Measurements from ENCODE around the gene CSNK2A3.
"Not testable (repeated sequence)": the region's sequence is repeated elsewhere in the genome, so short reads cannot be mapped to it uniquely, and the experiment has no call there.

CSNK2A3 gene

GRCh38 chr11:11379661-11380060 is 26.6 kb upstream of the CSNK2A3 start:
- DNase-seq = no peak

GRCh38 chr11:11378184-11378940 is 25.3 kb upstream of the CSNK2A3 start:
- no peak for DNase-seq

- DNase-seq = no peak
Observed at GRCh38 chr11:11374358-11375148, 21.5 kb upstream of the CSNK2A3 start.

DNA sequence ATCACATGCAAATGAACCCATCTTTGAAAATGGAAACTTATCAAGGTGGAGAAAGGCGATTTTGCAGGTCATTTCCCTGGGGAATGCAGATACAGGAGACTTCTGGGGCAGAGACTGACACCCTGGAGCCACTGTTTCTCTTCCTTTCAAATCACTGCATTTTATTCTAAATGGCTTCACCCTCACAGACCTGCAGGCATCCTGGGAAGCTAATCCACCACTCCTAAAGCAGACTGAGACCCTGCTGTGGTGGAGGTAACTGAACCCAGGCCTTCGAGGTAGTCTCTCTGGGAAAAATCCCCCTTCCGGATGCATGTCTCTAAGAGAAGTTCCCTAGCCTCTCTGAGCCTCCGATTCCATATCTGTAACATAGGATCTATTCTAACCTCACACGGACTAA is 20.9 kb upstream of the CSNK2A3 start:
- no peak for DNase-seq

- no peak for DNase-seq
Observed at GRCh38 chr11:11372461-11372860, 19.4 kb upstream of the CSNK2A3 start.

DNA sequence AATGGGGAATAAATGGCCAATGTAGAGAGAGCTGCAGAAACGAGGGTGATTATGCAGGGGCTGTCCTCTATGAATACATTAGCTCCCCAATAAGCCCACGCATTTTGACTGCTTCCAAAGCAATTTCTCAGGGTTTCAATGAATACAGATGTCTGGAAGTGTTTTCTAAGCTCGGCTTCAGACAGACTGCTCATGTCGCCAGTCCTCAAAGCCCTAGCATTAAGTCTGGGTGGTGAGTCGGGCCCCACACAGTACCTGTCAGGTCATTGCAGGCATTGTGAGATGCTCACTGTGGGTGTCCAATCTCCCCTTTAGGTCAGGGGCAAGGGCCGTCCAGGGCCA is 17.9 kb upstream of the CSNK2A3 start:
- no peak for DNase-seq

DNA sequence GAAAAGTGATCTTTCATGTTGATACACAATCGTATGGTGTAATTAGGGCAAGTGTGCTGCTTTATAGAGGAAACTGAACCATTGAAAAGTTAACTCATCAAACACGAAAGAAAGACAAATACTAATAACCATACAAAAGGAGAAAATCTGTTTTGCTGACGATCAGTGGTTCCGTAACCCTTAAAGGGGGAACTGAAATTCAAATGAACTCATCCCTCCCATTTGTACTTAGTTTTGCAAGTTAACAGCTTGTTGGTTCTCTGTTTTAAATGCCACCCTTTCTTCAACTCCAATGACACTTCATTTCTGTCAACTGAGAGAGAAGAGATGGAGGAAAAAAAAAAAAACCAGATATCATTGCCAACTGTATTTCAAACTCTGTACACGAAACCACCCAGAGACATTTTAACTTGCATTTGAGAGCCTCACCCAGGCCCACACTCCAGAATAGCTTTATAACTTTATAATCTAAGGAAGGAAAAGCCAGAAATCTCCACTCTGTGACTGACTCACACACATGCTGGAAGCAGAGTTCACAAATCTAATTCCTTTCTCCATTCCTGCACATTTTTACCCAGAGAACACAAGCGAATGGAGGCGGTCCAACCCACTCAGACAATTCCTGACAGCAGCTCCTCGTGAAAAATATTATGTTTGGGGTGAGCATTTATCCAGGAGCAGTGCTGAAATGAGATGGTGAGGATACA is 17.4 kb upstream of the CSNK2A3 start:
- no peak for DNase-seq

DNA sequence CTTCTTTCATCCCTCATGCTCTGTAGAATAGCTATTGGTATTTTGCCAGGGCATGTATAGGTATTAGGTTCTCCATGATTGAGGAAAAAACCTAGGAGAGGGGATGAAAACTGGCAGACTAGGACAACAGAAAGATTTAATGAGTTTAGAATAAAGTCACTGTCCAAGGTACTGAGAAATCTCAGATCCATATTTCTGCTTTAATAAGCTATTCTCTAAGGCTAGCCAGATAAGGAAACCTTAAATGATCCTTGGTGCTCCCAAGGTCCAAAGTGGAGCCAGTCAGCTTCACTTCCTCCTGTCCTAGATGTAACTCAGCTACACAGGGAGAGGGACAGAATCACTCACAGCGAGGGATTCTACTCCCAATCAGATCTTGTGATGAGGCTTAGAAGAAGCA is 13.7 kb upstream of the CSNK2A3 start:
- peak; percentile 18 for DNase-seq

GRCh38 chr11:11363674-11364073 is 10.6 kb upstream of the CSNK2A3 start:
- no peak for DNase-seq

GRCh38 chr11:11359611-11360010 is 6.6 kb upstream of the CSNK2A3 start:
- DNase-seq = no peak

- no peak for DNase-seq
Observed at GRCh38 chr11:11356842-11357241, 3.8 kb upstream of the CSNK2A3 start.

DNA sequence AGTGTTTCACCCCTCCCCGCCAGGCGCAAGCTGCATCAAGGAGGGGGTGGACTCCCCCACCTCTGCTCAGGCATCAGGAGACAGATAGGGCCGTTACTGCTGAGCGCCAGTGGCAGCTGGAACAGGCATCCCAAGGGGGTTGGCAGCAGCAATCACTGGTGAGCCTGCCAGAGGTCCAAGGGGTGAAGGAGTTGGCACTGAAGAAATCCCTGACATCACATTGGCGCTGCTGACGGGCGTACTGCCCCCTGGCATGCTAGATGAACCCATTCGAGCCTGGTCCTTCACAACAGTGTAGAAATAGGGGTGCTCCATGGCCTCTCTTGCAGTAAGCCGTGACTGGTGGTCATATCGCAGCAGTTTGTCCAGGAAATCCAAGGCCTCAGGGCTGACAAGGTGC is 1.2 kb downstream of the CSNK2A3 start:
- DNase-seq = not testable (repeated sequence)

DNA sequence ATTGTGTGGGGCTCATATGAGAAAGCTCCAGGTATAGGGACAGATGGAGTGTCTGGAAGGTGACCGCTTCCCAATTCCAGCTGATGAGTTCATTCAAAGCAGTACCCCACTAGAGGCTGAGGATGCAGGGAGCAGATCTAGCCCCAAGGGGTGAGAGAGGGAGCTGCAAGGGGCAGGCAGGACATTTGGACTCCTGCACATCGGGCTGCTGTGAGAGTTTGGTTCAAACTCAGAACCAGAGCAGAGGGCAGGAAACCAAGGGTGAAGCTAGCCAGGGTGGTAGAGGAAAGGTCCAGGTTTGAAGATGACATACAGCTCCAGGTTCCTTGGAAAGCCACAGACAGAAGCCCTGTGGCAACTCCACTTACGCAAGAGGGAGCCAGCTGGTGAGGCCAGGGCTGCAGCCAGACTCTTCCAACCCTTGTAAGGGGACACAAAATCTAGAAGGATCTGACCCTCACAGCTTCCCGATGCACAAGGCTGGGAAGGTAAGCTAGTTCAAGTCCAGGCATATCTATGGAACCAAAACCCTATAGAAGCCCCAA is 1.9 kb downstream of the CSNK2A3 start:
- no peak for DNase-seq

DNA sequence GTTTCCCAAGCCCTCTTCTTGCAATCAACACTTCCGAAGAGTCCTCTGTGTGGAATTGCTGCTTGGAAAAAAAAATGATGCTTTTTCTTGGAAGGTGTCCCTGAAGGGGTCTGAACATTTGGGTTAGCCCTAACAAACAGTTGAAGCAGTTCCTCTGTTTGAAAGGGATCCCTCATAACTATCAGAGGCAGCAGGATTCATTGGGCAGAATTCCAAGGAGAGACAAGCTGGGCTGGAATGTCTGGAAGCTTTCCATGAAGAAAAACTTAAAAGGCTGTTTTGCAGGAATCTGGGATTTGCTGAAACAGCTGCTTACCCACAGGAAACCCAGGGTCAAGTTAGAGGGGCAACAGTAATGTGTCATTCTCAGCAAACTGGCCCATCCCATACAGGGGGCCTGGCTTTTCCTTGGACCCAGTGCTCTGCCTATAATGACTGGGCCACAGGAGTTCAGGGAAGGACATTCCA is 3.1 kb downstream of the CSNK2A3 start:
- DNase-seq = peak; percentile 92

GRCh38 chr11:11349106-11349825 is 3.8 kb downstream of the CSNK2A3 start:
- no peak for DNase-seq

DNA sequence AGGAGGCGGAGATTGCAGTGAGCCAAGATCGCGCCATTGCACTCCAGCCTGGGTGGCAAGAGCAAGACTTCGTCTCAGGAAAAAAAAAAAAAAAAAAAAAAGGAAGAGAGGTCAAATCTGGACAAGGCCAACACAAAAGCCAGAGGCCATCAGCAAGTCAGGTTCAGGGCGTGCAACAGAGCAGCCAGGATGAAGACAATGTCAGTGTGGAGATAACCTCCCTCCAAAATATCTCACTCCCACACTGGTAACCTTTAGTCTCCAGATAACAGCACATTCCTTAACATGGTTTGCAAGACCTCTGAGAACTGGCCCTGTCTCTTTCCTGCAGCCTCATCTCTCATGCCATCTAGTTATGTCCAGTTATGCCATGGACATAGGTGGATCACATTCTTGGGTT is 4.7 kb downstream of the CSNK2A3 start:
- no peak for DNase-seq

- no peak for DNase-seq
Observed at GRCh38 chr11:11347592-11347991, 5.5 kb downstream of the CSNK2A3 start.

DNA sequence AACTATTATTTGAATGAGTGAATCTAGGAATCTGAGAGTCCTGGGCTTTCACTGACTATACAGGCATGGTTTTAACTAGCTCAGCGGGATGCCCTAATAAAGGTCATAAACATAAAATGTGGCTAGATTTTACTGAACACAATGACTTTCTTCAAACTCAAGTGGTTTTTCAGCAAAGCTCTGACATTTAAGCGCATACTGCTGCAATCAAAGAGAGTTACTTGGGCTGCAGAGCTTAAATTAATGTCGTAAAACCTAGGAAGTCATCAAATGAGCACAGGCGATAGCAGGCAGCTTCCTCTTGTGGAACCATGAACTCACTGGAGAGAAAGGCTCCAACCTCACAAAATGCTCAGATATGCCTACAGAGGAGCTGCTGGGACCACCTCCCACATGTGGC is 6.7 kb downstream of the CSNK2A3 start:
- no peak for DNase-seq

DNA sequence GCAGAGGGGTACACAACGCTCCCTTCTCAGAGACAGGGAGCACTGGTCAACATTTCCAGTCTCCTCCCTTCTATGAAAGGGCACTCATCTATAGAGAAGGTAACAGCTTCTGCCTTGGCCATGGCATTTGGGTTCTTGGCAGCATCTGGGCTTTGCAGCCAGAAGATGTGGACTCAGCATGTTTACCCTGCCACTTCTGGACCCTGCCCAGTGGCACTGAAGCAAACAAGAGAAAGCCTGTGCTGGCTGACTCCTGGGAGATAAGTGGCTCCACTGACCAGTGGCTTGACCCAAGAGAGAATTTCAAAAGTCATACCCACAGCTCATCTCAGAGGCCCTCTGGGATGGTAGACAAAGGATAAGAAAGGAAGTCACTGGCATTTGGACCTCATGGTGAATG is 8.0 kb downstream of the CSNK2A3 start:
- no peak for DNase-seq

DNA sequence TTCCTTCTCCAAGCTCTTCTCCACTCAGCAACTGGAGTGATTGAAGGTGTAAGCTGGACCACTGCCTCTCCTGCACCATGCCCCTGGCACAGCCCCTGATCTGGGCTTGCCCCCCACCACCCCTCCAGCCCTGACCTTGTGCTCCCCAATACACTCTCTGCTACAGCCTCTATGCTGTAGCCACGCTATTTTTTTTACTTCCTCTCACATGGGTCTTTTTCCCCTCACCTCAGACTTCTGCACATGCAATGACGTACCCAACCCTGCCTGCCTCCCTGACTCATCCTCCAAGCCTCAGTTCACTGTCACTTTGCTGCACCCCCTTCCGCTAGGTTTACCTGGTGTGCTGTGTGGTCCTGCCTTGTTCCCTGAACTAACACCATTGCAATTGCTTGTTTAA is 9.0 kb downstream of the CSNK2A3 start:
- DNase-seq = no peak

GRCh38 chr11:11338304-11338703 is 14.7 kb downstream of the CSNK2A3 start:
- DNase-seq = no peak

GRCh38 chr11:11336664-11337063 is 16.4 kb downstream of the CSNK2A3 start:
- no peak for DNase-seq

DNA sequence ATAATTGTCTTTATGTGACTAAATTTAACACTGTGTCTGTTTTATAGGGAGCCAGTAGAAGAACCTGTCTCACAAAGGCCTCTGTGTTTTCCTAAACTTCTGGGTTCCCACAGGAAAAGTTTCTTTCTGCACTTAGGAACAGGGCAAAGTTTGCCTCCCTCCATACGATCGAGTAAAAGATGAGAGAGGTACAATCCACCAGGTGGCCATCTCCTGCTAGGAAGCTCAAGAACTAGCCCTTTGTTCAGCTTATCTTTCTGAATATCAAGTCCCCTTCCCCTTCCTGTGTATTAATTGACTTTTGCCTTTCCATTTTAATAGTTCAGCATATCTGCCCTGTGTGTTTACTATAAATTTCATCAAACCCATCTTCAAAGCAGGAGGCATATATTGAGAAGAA is 18.0 kb downstream of the CSNK2A3 start:
- no peak for DNase-seq

All from fibroblast of skin of scalp (primary cell).